ENCODE results near the gene DYSF.
"Not testable (repeated sequence)": the region's sequence is repeated elsewhere in the genome, so short reads cannot be mapped to it uniquely, and the experiment has no call there.

The DYSF gene

DNA sequence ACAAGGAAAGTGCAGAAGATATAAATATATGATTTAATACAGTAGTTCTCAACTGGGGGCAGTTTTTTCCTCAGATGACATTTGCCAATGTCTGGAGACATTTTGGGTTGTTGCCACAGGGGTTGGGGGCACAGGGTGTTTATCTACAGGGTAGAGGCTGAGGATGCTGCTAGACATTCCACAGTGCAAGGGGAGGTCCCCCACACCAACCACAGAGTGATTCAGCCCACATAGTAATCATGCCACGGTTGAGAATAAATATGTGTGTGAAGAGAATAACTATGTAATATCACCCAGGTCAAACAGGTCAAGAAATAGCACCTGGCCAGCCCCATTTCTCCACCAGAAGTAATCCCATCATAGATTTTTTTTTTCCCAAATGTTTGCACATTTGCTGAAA is 17.9 kb downstream of the DYSF start:
- DNase-seq, result no peak
- TF ChIP-seq POLR2A (IDR thresholded peaks at IDR 0.05; ENCODE audit: low read length), result no peak
- no peak for TF ChIP-seq GATA1 (IDR thresholded peaks at IDR 0.05; ENCODE audit: low read depth, low read length)

DNA sequence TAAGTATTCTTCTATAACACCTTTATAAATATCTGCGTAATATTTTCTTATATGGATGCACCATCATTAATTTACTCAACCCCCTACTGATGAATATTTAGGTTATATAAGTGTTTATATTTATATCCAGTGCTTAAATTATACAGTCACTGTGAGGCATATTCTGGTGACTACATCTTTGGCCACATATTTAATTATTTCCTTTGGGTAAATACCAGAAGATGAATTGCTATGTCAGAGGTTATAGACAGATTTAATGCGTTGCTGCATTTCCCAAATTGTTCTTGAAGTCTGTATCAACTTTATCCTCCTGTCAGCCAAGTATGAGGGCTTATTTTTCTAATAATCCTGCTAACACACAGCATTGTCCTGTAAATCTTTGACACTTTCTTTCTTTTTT is 18.7 kb downstream of the DYSF start:
- TF ChIP-seq GATA1 (IDR thresholded peaks at IDR 0.05; ENCODE audit: low read depth, low read length), result no peak
- no peak for TF ChIP-seq POLR2A (IDR thresholded peaks at IDR 0.05; ENCODE audit: low read length)
- no peak for DNase-seq

DNA sequence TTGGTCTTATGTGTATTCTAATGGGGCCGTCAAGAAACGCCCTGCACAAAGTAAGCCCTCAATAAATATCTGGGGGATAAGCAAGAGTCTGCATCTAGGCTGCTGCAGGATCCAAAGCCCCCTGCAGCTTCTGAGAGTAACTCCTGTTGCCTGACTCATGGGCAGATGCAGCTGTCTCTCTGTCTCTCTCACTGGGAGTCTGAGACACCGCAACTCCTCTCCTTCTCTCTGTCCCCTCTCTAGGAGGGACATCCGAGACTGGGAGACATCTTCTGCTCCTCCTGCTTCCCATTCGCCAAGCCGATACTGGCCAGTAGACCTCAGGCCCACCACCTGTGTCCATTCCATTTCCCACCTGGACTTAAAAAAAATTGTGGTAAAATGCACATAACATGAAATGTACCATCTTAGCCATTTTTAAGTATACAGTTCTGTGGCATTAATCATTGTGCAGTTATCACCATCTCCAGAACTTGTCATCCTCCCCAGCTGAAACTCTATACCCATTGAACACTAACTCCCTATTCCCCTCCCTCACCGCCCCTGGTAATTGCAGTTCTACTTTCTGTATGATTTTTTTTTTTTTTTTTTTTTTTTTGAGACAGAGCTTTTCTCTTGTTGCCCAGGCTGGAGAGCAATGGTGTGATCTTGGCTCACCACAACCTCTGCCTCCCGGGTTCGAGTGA is 20.1 kb downstream of the DYSF start:
- TF ChIP-seq POLR2A (IDR thresholded peaks at IDR 0.05; ENCODE audit: low read length) (no peak), GATA1 (IDR thresholded peaks at IDR 0.05; ENCODE audit: low read depth, low read length) (no peak)
- DNase-seq, result no peak

DNA sequence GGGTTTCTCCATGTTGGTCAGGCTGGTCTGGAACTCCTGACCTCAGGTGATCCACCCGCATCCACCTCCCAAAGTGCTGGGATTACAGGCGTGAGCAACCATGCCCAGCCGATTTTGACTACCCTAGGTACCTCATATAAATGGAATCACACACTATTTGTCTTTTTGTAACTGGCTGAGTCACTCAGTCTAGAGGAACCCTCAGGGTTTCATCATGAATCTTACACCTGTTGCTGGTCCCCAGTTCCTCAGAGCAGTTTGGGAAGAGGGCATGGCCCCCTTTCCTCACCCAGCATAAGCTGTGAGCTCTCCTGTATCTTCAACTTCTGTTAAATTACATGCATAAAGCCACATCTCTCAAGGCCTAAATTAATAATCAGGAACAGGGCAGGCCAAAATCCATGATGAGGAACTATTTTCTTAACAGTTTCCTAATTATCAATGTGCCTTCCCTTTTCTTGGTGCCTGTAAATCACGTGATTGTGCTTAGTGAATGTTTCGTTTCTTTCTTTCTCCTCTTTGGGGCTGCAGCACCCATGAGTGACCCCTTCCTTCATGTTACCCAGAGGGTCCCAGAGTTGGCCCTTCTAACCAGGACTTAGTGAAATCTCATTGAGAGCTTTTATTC is 20.9 kb downstream of the DYSF start:
- TF ChIP-seq POLR2A (IDR thresholded peaks at IDR 0.05; ENCODE audit: low read length), result no peak
- TF ChIP-seq GATA1 (IDR thresholded peaks at IDR 0.05; ENCODE audit: low read depth, low read length), result no peak
- no peak for DNase-seq

DNA sequence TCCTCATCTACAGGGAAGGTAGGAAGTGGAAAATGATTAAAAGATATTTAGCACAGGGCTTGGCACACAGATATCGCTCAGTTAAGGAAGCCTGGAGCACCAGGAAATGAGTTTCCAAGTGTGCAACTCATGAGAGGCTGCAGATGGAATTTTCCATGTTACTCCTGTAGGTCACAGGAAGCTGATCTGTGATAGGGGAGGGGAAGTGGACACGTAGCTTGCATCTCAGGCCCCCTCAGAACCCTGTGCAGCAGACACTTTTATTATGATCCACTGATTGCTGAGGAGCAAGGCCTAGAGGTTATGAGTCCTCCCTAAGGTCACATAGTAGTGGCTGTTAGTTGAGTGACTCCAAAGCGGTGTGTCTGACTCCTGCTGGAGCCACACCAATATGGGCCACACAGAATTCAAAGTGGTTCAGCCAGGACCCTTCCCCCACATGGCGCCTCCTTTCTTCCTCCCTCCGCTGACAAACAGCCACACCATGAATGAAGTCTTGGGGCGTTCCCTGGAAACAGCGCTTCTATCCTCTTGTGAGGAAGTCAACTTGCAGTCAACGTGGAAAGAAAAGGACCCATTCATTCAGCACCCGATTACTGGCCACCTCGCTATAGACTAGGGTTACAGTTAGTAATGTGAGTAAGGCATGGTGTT is 21.5 kb downstream of the DYSF start:
- no peak for TF ChIP-seq POLR2A (IDR thresholded peaks at IDR 0.05; ENCODE audit: low read length)
- no peak for TF ChIP-seq GATA1 (IDR thresholded peaks at IDR 0.05; ENCODE audit: low read depth, low read length)
- no peak for DNase-seq

DNA sequence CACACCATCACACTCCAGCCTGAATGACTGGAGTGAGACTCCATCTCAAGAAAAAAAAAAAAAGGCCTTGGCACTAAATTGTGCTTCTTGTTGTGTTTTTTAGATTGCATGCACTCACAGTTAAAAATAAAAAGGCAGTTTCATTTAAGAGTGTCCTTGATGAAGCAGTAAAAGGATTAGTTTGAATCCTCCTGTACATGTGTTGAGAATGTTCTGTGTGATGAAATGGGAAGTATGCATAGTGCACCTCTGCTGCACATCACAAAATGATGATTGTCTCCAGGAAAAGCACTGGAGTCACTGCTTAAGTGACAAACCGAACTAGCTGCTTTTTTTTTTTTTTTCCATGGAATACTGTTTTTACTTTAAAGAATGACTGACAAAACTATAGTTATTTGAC is 23.1 kb downstream of the DYSF start:
- TF ChIP-seq POLR2A (IDR thresholded peaks at IDR 0.05; ENCODE audit: low read length) (no peak), GATA1 (IDR thresholded peaks at IDR 0.05; ENCODE audit: low read depth, low read length) (no peak)
- no peak for DNase-seq

DNA sequence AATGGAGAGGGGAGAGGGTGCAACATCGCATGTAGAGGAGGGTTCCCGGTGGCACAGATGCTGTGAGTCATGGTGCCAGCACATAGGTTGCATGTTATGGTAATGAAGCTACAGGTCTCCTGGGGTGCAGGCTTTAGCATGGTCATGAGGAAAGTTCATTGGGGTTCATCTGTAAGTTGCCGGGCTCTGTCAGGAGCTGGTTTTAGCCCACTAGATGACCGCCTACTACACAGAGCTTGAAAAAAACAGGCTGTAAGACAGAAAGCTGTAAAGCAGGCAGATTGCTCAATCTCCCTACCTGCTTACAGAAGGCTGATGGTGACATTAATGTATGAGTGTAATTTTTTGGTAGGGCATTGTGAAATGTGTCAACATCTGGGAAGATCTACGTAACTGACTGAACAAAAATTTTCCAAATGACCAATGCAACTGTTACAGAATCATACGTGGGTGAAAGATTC is 23.9 kb downstream of the DYSF start:
- DNase-seq, result no peak
- TF ChIP-seq POLR2A (IDR thresholded peaks at IDR 0.05; ENCODE audit: low read length) (no peak), GATA1 (IDR thresholded peaks at IDR 0.05; ENCODE audit: low read depth, low read length) (no peak)

DNA sequence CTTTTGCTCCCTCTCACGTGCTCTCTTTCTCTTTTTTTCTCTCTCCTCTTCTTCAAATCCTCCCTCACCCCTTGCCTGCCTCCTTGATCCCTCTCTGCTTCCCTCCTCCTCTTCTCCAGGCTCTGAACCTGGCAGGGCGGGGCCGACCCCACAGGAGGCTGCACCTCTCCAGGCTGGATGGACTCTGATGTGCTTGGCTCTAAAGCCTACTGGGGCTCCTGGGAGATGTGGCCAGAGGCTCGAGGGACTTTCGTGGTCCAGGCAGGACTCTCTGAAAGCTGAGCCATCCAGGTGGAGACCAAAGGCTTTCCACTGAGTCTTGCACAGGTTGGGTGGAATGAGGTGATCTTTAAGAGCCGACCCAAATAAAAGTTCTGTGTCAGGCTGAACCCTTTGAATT is 25.4 kb downstream of the DYSF start:
- no peak for TF ChIP-seq POLR2A (IDR thresholded peaks at IDR 0.05; ENCODE audit: low read length)
- TF ChIP-seq GATA1 (IDR thresholded peaks at IDR 0.05; ENCODE audit: low read depth, low read length), result no peak
- DNase-seq, result no peak

DNA sequence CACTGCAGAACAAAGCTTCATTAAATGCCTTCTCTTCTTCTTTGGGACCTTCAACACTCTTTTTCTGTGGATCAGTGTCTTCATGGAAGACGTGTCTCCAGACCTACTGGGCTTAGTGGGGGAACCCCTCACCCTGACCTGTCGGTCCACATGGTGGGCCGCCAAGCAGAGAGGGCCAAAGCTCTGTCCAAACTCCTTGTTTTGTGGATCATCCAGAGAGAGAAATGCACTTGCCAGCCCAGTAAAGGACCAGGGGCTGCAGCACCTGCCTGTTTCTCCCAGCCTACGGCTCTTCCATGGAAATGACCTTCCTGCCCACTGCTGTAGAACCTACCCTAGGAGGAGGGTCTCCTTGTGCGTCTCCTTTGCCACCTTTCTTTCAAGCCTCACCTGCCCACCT is 25.9 kb downstream of the DYSF start:
- DNase-seq, result no peak
- no peak for TF ChIP-seq POLR2A (IDR thresholded peaks at IDR 0.05; ENCODE audit: low read length)
- no peak for TF ChIP-seq GATA1 (IDR thresholded peaks at IDR 0.05; ENCODE audit: low read depth, low read length)

DNA sequence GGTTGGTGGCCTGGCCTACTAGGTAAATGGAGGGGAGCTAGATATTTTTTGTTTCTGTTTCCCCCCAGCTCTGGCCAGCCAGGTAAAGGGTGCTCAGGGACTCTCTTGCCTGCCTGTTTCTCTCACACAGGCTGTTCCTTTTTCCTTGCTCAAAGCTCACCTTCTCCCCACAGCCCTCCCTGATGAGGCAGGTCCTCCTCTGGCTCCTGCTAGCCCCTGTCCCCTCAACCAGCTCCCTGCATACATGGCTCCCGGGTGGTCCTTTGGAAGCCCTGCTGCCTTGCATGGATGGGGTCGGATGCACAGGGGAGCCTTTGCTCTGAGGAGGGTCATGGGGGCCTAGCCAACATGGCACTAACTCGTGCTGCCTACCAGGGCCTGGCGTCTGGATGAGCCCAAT is 27.8 kb downstream of the DYSF start:
- no peak for TF ChIP-seq POLR2A (IDR thresholded peaks at IDR 0.05; ENCODE audit: low read length)
- TF ChIP-seq GATA1 (IDR thresholded peaks at IDR 0.05; ENCODE audit: low read depth, low read length), result no peak
- DNase-seq, result no peak

DNA sequence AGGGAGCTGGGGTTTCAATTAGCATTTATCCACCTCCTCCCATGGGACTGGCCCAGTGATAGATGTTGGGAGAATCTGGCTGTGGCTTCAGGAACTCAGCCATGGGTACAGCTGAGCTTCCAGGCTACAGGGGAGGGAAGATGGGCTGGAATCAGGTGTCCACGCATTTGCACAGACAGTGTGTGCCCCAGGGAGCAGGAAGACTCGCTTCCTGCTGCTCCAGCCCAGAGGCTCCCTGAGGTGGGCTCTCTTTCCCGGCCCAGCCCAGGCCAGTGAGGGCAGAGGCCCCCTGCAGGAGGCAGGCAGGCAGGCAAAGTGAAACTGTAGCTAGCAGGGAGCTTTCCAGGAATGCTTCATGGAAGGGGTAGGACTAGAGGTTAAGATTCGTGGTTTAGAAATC is 28.7 kb downstream of the DYSF start:
- DNase-seq, result no peak
- TF ChIP-seq POLR2A (IDR thresholded peaks at IDR 0.05; ENCODE audit: low read length) (no peak), GATA1 (IDR thresholded peaks at IDR 0.05; ENCODE audit: low read depth, low read length) (no peak)

DNA sequence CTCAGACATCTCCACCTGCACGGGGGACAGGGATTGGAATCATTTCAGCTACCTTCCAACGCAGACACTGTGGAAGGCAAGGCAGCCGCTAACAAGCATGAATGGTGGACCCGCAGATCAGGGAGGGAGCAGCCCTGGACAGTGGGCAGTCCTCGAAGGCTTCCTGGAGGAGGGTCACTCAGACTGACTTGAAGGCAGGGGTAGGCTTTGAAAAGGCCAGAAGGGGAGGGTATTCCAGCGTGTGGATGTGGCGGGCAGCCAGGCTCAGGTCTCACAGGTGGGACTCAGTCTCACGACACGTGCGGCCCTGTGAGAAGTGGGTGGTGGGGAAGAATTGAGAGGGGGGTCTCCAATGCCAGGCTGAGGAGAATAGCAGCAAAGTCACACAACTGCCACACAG is 29.9 kb downstream of the DYSF start:
- no peak for DNase-seq
- no peak for TF ChIP-seq POLR2A (IDR thresholded peaks at IDR 0.05; ENCODE audit: low read length)
- no peak for TF ChIP-seq GATA1 (IDR thresholded peaks at IDR 0.05; ENCODE audit: low read depth, low read length)

DNA sequence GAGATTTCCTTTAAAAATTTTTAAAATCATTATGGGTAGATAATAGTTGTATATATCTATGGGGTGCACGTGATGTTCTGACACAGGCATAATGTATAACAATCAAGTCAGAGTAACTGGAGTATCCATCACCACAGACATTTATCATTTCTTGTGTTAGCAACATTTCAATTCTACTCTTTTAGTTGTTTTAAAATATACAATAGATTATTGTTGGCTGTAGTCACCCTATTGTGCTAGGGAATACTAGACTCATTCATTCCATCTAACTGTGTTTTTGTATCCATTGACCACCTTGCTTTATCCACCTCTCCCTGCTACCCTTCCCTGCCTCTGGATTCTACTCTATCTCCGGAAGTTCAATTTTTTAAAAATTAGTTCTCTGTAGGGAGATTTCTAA is 31.0 kb downstream of the DYSF start:
- no peak for DNase-seq

DNA sequence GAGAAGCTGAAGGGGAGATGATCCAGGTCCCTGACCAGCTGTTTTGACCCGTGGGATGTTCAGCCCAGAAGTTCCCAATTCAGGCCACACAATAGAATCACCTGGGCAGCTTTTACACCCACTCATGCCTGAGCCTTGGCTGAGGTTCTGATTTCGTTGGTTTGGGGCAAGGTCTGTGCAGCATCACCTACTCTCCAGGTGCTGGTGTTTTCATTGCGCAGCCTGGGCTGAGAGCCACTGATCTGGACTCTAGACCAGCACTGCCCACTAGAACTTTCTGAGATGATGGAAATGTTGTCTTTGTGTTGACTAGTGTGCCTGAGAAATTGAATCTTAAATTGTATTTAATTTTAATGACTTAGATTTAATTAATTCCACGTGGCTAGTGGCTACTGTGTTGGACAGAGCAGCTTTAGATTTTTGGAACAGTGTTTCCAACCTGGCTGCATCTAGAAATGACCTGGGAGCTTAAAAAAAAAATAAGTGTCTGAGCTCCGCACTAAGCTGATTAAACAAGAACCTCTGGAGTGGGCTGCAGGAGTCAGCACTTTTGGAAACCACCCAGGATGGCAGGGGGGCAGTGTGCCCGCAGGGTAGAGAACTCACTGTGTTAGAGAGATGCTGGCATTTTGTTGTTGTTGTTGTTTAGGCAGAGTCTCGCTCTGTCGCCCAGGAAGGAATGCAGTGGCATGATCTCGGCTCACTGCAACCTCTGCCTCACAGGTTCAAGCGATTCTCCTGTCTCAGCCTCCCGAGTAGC is 33.7 kb downstream of the DYSF start:
- no peak for DNase-seq
- no peak for TF ChIP-seq GATA1 (IDR thresholded peaks at IDR 0.05; ENCODE audit: low read depth, low read length)
- no peak for TF ChIP-seq POLR2A (IDR thresholded peaks at IDR 0.05; ENCODE audit: low read length)

More for the DNA sequence above, 31.0 kb downstream of the DYSF start:
- TF ChIP-seq POLR2A (IDR thresholded peaks at IDR 0.05; ENCODE audit: low read length), result no peak
- no peak for TF ChIP-seq GATA1 (IDR thresholded peaks at IDR 0.05; ENCODE audit: low read depth, low read length)

DNA sequence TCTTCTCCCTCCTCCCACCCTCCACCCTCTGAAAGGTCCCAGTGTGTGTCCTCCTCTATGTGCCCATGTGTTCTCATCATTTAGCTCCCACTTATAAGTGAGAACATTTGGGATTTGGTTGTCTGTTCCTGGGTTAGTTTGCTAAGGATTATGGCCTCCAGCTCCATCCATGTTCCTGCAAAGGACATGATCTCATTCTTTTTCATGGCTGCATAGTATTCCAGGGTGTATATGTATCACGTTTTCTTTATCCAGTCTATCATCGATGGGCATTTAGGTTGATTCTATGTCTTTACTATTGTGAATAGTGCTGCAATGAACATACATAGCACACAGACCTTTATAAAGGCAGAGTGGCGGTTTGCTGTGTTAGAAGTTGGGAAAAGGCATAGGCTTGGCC is 38.2 kb downstream of the DYSF start:
- not testable (repeated sequence) for DNase-seq
